HL-60 (cell line): Measurements from ENCODE around the gene HORMAD2.

Source experiments
- POLR2AphosphoS5 ChIP-seq: IDR thresholded peaks from 2 replicates; pipeline ENCODE4 v1.6.1; 2012; ENCODE audit warnings: low read depth
- REST ChIP-seq: IDR thresholded peaks from 2 replicates; pipeline ENCODE4 v1.6.1; 2012; ENCODE audit warnings: low read depth; ENCODE audit not compliant: insufficient replicate concordance
- SPI1 ChIP-seq: IDR thresholded peaks from 2 replicates; pipeline ENCODE4 v1.6.1; 2012; ENCODE audit warnings: low read depth, mild to moderate bottlenecking, borderline replicate concordance
- TF ChIP-seq, protein P1 (sequence below): IDR thresholded peaks from one replicate; pipeline ENCODE4 v1.5.1; 2011; ENCODE audit warnings: low read length, control low read depth, inconsistent platforms; ENCODE audit not compliant: insufficient read depth

GRCh38 chr22:30208631-30209603, 128.7 kb downstream of the HORMAD2 start:
- TF ChIP-seq, protein P1, sequence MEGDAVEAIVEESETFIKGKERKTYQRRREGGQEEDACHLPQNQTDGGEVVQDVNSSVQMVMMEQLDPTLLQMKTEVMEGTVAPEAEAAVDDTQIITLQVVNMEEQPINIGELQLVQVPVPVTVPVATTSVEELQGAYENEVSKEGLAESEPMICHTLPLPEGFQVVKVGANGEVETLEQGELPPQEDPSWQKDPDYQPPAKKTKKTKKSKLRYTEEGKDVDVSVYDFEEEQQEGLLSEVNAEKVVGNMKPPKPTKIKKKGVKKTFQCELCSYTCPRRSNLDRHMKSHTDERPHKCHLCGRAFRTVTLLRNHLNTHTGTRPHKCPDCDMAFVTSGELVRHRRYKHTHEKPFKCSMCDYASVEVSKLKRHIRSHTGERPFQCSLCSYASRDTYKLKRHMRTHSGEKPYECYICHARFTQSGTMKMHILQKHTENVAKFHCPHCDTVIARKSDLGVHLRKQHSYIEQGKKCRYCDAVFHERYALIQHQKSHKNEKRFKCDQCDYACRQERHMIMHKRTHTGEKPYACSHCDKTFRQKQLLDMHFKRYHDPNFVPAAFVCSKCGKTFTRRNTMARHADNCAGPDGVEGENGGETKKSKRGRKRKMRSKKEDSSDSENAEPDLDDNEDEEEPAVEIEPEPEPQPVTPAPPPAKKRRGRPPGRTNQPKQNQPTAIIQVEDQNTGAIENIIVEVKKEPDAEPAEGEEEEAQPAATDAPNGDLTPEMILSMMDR: no peak
- TF ChIP-seq REST (no peak), POLR2AphosphoS5 (no peak), SPI1 (no peak)
